ENCODE data around the gene P4HB.

Gene P4HB

DNA sequence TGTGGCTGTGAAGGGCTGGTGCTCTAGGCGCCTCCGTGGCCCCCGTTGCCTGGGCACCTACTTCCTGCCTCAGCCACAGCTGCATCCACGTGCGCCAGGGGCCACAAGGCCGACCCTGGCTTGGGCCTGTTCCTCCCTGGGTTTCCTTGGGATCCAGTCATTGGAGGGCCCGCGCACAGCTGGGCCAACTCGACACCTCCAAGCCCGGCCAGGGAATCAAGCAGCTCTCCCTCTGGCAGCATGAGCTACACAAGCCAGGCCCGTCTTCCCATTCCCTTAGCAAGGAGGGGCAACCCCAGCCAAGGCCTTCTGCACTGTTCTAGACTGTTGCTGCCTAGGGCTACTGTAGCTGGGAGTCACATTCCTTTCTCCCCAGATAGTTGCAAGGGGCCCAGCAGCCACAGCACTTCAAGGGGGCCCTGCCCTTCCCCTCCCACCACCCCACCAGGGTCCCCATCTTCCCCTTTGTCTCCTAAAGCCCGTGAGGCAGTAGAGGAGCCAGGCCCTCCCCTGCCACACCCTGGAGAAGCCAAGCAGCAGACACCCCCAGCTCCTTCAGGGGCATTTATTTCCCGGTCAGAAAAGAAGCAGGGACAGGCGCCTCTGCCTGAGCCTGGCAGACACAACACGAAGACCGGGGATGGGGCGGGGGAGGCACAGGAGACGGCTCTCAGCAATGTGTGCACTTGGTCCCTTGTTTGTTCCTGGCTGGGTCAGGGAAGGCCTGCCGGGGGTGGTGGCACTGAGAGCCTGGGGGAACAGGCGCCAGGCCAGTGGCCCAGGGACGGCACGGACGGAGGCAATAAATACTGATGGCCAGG, 7.0 kb upstream of the P4HB start:
- FAIRE-seq: no peak

DNA sequence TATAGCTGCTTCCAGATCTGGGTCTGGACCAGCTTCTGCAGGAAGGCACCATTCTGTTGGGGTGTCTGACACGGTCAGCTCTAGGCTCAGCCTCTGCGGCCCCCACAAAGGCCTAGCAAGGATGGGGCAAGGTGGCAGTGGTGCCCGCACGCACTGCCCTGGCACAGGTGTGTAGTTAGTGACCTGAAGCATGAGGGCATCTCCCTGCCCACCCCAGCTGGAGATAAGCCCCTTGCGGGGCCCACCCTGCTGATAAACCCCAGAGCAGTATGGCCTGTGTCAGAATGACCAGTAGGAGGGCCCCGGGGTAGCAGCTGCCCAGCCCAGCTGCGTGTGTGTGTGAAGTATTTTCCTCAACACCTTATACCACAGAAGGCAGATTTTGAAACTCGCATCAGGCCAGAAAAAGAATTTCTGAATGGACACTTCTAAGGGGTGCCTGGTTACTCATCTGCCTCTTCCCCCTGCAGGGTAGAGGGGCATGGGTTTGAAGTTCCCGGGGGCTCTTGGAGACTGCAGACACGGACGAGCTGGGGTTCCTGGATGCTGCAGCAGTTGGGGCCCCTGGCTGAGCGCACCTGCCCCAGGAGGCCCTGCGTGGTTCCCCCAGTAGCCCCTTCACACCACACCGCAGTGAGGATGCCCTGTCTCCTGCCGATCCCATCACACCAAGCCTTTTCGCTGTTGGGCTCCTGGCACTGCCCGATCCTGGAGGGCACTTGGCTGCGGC, 6.3 kb upstream of the P4HB start:
- FAIRE-seq: no peak

DNA sequence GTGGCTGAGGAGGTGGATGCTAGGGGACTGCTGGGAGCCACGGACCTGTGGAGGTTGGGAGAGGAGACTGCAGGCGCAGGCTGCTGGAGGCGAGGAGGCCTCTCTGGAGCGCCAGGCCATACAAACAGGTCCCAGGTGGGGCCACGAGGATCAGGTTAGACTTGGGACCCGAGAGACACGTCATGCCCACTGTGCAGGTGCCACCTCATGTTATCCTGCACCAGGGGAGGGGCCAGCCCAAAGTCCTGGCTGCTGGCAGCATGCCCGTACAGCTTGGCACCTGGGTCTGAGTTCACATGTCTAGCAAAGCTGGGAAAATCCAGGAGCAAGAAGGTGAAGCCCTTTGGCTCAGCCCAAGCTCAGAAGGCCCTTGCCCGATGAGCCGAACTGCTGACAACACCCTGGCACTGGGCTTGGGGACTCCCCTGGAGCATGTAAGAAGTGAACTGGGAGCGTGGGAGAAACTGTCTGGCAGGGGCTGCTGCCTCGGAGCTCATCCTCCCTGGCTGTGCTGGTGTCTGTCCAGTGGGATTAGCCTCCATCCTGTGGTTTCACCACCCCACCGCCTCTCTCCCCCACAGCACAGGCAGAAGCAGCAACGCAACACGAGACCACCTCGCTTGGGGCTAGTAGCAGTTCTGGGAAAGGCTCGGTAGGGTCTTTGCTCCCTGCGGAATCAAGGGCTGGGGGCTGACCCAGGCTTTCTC, 5.6 kb upstream of the P4HB start:
- FAIRE-seq: no peak

DNA sequence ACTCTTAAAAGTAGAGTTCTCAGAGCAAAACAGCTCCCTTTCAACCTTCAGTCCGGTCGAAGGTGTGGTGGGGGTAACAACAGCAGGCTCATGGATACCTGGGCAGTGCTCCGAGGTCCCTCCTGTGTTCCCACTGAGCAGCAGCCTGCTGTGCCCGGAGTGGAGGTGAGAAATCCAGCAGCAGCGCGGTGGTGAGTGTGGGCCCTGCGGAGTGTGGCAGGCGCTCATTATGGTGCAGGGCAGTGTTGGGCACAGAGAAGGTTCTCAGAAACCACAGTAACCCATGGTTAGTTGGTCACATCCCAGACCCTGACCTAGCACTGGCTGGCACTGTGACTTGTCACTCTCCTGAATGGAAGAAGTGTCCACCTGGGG, 5.0 kb upstream of the P4HB start:
- FAIRE-seq: no peak

DNA sequence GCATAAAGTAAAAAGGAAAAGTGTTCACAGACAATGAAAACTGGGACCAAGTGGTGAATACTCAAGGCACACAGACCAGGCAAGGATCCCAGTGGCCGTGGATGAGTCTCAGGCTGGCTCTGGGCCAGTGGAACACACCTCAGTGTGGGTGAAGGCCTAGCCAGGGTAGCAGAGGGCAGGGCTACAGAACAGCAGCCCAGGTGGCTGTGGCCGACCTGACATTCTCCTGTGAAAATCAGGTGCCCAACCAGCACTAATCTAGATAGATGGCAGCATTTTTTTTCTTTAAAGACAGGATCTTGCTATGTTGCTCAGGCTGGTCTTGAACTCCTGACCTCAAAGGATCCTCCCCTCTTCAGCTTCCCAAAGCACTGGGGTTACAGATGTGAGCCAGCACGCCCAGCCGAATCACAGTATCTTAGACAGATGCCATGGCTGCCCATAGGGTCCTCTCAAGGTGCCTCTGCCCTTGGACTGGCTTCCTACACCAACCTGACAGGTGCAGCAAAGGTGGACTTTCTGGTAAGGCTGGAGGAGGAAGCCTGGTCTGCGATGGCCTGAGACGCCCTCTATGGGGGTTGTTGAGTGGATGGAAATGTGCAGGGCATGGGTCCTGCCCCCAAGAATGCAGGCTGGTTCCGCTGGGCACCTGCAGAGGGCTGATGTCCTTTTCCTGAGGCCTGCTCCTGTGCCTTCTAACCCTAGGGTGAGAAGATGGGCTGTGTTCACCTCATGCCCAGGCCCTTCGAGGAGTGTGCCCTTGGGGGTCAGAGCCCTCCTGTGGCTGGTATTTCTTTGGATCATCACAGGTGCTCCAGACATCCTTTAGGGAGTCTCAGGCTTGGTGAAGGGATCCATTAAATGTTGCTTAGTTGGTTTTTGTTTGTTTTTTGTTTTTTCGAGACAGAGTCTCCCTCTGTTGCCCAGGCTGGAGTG, 3.8 kb upstream of the P4HB start:
- FAIRE-seq: no peak

DNA sequence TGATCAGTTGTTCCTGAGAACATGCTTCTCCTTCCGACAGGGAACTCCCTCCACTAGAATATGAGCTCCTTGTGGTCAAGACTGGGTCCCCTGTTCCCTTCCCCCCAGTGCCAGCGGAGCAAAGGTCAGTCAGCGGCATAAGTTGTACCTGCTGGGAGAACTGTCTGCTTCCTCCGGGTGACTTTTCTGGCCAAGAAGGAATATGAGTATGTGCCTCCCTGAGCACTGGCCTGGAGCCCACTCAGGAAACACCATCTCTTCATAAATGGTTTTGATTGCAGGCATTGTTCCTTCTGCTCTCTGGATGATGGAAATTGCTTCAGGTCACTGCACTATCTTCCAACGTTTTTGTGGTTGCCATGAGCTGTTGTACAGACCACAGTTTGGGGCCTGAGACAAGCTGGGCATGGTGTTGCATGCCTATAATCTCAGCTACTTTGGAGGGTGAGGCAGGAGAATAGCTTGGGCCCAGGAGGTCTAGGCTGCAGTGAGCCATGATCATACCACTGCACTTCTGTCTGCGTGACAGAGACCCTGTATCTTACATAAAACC, 2.9 kb upstream of the P4HB start:
- no peak for FAIRE-seq

DNA sequence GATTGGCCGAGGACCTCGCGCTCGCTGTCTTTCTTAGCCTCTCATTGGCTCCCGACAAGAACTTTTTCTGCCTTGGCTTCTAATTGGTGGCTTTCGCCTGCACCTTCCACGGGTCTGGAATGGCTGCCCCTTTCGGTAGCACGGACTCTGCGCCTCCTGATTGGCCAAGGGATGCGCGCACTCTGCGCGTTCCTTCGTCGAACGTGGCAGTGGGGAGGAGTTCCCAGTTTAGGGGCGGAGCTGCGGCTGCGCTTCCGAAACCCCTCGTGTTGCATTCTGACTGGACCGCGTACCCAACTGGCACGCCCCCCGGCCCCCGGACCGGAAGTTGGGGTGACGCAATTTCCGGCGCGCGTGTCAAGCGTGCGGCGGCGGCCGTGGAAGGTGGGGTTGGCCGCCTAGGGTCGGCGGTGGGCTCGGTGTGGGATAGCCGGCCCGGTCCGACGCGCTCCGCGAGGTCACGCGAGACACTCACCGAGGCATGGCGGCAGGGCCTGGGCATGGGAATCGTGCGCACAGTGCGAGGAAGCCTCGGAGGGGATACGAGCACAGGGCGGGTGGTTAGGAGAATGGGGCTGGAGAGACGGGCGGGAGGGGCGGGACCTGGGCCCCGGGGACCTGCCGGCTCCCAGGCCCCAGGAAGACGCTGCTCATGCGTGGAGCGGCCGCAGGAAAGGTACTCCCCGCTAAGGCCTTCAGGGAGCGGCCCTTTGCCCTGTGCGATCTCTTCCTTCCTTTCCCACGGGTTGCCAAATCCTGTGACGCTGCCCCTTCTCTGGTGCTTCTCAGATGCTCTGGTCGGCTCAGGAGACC, 627 bp upstream of the P4HB start:
- peak; percentile 98 for FAIRE-seq

DNA sequence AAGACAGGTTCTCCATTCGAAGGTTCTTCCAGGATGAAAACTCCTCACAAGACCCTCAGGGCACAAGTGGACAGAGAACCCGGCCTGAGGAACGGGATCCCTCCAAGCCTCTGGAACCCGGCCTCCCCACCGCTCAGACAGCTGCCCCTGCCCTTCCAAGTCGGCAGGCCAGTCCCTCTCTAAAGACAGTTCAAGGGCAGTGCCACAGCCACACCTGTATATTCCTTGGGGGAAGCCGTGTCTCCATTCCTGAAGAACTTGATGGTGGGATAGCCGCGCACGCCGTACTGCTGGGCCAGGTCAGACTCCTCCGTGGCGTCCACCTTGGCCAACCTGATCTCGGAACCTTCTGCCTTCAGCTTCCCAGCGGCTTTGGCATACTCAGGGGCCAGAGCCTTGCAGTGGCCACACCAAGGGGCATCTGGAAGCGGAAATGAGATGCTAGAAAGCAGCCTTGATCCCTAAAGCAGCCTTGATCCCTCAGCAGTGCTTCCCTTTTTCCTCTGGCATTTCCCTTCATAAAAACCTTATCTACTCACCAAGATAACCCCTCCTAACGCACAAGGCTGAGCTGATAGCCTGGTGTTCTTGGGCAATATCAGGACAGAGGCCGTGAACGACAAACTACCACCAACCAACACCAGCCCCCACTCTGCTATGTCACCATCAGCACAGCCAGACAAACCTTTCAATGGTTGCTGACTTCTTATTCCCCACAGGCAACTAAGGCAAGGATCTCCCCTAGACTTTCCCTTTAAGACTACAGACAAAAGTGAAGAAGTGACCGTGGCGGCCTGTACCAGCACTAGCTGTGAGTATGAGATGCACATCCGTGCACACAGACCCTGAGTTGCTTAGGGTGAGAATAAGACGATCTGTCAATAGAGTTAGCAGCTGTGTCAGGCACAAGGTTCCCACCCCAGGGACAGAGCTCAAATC, 1.1 kb downstream of the P4HB start:
- no peak for FAIRE-seq

DNA sequence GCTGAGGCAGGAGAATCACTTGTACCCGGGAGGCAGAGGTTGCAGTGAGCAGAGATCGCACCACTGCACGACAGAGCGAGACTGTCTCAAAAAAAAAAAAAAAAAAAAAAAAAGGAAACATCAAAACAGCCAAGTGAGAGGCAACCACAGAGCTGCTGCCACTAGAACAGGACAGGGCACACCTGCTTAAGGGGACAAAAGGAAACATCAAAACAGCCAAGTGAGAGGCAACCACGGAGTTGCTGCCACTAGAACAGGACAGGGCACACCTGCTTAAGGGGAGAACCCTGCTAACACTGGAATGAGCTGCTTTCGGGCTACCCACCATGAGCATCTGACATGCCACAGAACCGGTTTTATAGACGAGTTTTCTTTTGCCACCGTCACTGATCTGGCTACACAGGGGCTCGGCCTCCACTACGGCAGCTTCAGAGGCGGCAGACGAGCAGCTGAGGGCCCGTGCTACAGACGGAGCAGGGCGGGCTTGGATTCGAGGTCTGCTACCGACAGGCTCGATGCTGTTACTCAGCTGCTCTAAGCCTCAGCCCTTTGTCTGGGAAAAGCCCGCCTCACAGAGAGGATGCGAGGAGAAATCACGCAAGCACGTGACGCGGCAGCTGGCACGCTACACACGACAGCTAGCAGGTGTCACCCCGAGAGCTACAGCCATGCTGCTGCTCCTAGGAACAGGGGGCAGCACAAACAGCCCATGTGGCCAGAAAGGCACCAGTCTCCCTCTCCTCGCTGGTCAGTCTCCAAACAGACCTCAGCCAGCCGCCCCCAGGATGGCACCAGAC, 2.0 kb downstream of the P4HB start:
- FAIRE-seq: no peak

DNA sequence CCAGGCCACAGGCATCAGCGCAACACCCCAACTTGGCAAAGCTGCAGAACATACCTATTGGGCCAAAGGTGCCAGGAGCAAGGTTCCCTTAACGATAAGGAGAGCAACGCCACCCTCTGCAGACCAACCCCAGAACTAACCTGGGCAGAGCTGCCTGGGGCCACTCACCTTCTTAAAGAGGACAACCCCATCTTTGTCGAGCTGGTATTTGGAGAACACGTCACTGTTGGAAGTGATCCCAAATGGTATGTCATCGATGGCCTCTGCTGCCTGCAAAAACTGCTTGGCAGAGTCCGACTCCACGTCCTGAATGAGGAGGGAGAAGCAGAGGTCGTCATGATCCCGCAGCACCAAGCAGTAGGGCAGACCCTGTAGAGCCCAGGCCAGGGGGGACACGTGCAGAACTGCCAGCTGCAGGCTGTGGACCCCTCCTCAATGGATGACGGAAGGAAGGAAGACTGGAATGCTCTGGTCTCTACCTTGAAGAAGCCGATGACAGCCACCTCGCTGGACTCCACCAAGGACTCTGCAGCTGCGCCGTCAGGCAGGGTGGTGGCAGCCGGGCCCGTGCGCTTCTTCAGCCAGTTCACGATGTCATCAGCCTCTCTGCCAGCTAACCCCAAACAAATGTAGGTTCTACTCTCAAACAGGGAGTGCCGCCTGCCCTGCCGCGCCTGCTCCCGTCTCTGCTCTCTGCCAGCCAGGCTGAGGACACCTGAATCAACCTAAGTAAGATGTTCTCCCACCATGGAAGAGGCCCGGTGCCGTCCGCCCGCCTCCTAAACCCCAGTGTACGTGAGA, 5.2 kb downstream of the P4HB start:
- no peak for FAIRE-seq

DNA sequence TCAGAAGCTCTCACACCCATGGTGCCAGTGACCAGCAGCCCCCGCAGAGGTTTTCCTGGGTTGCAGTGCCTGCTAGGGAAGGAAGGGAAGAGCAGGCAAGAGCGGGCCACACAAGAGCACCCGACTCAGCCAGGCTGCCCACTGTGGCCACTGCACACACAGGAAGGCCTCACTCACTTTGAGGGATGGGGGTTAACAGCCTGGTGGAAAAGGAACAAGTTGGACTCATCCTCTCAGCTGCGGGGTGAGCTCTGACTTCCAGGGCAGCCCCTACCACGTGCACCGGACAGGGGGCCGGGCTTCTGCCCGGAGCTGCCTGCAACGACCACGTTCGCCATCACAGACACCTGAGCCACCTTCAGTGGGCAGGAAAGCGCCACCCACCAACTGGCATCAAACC, 8.1 kb downstream of the P4HB start:
- no peak for FAIRE-seq

DNA sequence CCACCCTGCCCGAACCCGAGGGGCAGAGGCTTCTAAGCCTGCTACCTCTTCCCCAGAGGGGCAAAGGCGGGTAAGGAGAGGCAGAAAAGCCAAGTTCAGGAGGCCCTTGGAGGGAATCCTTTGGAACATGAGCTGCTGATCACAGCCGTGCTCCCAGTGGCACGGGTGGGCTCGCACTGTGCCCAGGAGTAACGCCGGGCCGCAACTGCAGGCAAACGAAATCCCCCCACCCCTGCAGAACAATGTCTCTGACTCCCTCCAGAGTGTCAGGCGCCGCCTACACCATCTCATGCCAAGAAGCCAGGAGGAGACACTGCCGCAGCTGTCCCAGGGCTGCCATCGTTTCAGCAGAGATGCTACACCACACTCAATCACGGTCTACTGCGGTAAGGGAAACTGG, 8.9 kb downstream of the P4HB start:
- FAIRE-seq: no peak

DNA sequence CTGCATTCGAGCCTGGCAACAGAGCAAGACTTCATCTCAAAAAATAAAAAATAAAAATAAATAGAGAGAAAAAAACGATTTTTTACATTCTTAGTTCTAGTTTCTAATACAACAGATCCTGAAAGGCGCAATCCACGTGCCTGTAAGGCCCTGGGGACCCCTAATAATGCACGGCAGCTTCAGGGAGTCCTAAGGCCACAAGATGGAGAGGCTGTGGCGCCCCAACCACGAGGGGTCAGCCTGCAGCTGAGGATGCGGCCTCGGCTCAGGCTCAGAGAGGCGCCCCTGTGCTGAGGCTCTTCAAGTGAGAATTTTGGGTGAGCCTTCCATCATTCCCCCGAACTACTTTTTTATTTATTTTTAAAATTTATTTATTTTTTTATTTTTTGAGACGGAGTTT, 10.9 kb downstream of the P4HB start:
- FAIRE-seq: no peak

DNA sequence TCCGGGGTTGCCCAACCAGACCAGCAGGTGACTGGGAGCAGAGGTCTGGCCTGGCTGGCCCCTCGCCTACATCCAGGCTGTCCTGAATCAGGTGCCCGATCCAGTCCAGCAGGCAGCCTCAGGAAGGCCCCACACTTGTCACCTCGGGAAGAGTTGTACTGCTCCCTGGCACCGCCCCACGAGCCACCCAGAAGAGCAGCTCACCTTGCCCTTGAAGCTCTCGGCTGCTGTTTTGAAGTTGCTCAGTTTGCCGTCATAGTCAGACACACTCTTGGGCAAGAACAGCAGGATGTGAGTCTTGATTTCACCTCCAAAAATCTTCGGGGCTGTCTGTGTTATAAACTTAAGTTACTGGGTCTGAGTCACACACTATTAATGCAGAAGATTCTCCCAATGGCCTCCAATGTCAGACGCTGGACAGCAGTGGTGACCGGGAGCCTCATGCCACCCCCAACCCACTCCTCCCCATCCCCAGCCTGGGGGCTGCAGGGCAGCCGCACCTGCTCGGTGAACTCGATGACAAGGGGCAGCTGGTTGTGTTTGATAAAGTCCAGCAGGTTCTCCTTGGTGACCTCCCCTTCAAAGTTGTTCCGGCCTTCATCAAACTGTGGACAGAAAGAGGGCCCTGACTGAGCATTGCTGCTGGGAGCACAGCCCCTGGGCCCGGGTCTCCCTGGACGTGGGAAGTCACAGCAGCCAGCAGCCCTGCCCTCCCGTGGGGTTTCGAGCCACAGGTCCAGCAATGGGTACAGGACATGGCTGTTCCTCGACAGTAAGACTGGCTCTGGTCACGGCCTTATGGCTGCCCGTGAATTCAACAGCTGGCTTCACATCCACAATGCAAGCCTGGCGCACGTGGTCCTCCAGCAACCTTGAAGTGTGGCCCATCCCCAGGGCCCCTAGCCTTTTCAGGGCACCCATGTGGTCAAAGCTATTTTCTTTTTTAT, 13.3 kb downstream of the P4HB start:
- no peak for FAIRE-seq

DNA sequence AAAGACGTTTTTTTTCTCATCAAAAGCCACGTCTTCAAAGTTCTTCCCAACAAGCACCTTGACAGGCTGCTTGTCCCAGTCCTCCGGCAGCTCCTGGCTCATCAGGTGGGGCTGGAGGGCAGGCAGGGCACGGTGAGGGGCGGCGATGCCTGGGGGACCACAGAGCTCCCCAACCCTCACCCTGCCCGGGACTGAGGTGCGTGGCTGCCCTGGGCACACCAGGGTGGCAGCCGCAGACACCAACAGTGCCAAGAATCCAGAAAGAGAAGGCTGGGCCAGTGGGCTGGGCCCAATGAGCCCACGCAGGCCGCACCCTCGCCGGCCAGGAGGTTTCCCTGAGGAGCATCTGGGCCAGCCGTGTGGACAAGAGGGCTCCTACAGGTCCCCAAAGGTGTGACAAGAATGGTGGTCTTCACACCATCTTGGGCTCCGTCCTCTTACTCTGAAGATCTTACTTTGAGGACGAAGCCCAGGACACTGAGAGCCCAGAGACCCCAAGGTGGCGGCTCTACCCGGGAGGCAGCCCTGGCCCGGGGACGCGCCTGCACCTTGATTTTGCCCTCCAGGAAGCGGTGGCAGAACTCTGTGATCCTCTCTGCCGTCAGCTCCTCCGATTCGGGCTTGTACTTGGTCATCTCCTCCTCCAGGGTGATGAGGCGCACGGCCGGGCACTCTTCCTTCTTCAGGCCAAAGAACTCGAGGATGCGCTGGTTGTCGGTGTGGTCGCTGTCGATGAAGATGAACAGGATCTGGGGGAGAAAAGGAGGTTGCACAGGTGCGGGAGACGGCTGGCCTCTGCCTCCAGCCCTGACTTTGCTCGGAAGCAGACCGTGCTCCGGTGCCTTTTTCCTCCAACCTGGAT, 14.2 kb downstream of the P4HB start:
- FAIRE-seq: no peak

DNA sequence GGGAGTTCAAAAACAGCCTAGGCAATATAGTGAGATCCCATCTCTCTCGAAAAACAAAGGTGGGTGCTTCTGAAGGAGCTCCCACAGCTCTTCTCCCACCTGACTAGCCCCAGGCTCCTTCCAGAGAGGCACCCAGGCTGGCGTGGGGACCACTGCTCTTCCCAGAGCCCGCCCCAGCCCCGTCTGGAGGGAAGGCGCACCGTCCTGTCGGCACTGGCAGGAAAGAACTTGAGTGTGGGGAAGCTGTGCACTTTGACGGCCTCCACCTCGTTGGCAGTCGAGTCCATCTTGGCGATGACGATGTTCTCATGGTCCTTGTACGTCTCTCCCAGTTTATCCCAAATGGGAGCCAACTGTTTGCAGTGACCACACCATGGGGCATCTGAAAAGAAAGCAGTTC, 15.0 kb downstream of the P4HB start:
- no peak for FAIRE-seq

All from A204.1 (cell line).